Skin epidermis (tissue), 12 donors: ENCODE data around the gene RABIF.
A peak's percentile ranks its signal among the peaks of the same experiment; 100 is the strongest.
"Not testable (repeated sequence)": the region's sequence is repeated elsewhere in the genome, so short reads cannot be mapped to it uniquely, and the experiment has no call there.

Experiments
- H3K27ac ChIP-seq, 21 experiments: fragments of 200-600 bp; sonication (generic) in 11 of 21; one replicate each; pipeline ENCODE4 v1.5.0; 2020; ENCODE audit warnings: mild to moderate bottlenecking in 3 of 21, inconsistent platforms in 2 of 21, moderate library complexity in 2 of 21
- H3K4me3 ChIP-seq, 7 experiments: fragments of 200-600 bp; sonication (generic) in 2 of 7; one replicate each; pipeline ENCODE4 v1.5.0; 2020; ENCODE audit warnings: inconsistent platforms in 2 of 7, mild to moderate bottlenecking in 2 of 7, moderate library complexity in 1 of 7

Gene RABIF

DNA sequence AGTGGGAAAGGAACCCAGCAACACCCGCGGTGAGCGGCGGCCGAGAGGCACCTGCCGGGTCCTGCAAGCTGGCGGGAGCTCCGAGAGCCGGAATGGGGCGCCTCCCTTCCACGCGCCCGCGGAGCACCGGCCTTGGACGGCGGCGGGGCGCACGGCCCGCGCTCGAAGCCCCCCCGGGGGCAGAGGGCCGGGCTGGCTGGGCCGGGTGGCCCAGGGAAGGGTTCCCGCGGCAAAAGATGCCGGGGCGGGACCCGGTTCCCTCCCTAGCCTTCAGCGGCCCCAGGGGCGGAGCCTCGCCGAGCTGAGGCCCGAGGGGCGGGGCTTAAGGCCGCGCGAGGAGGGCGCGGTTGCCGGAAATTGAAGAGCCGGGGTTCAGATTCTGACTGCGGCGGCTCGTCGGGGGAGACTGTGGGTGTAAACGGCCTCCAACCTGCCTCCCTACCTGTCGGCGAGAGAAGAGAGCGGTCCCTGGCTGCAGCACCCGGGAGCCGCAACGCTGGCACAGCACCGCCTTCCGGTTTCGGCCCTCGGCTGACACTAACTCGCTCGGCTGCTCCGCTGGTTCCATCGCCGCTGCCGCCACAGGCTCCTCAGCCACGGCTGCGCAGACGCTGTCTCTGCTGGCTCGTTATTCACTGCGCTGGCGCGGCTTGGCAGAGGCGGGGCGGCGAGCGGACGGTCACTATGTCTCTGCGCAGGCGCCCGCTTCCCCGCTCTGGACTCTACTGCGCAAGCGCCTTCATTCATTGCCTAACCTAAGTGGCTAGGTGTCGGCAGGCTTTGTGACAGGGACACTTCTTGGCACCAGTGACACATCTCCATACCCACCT lies at the start of gene RABIF:
Gene RABIF (minus strand): TSS at position 619 of the 830 bp plus-strand sequence. CDS start 51 bp downstream, at position 568.
- peak within 1 kb of the TSS; percentile 71 to 96 (median 91) for H3K27ac ChIP-seq
- peak within 1 kb of the TSS; percentile 53 to 95 (median 72) for H3K4me3 ChIP-seq

DNA sequence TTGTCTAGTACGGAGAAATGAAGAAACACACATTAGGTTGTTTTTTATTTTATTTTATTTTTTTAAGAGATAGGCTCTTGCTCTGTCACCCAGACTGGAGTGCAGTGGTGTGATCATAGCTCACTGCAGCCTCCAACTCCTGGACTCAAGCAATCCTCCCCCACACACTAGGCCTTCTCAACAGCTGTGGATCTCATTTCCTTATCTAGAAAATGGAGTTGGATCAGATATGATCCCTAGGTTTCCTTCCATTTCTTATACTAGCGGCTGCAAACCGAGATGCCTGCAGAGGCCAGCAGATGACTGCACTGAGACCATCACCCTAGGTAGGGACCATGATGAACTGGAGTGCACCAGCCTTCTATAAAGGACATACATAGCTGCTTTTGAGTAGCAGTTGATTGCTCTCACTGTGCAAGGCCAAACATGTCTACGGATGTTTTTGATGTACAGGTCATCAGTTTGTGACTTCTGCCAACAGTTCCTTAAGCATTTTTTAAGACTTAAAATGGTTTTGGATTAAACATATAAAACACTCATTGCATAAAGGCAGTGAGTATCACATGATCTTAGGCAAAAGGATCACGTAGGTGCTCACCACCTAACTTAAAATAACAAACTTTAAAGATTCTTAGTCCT lies 49.5 kb upstream of the RABIF start:
- Histone ChIP-seq H3K4me3 (no peak overlapping the region), H3K27ac (no peak overlapping the region)

DNA sequence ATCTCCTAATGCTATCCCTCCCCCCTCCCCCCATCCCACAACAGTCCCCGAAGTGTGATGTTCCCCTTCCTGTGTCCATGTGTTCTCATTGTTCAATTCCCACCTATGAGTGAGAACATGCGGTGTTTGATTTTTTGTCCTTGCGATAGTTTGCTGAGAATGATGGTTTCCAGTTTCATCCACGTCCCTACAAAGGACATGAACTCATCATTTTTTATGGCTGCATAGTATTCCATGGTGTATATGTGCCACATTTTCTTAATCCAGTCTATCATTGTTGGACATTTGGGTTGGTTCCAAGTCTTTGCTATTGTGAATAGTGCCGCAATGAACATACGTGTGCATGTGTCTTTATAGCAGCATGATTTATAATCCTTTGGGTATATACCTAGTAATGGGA lies 47.5 kb upstream of the RABIF start:
- H3K4me3 ChIP-seq, H3K27ac ChIP-seq: not testable (repeated sequence)

DNA sequence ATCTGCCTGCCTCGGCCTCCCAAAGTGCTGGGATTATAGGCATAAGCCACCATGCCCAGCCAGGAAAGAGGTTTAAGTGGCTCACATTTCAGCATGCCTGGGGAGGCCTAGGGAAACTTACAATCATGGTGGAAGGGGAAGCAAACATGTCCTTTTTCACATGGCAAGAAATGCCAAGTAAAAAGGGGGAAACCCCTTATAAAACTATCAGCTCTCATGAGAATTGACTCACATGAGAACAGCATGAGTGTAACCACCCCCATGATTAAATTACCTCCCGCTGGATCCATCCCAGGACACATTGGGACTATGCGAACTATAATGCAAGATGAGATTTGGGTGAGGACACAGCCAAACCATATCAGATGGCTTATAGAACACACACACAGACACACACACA lies 46.9 kb upstream of the RABIF start:
- no peak overlapping the region for H3K4me3 ChIP-seq
- H3K27ac ChIP-seq, result no peak overlapping the region

DNA sequence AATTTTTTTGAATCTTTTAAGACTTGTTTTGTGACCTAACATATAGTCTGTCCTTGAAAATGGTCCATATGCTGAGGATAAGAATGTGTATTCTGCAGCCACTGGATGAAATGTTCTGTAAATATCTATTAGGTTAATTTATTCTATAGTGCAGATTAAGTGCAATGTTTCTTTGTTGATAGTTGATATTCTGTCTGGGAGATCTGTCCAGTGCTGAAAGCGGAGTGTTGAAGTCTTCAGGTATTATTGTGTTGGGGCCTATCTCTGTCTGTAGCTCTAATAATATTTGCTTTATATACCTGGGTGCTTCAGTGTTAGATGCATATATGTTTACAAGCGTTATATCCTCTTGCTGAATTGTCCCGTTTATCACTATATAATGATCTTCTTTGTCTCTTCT lies 45.8 kb upstream of the RABIF start:
- Histone ChIP-seq H3K4me3 (no peak overlapping the region), H3K27ac (no peak overlapping the region)

DNA sequence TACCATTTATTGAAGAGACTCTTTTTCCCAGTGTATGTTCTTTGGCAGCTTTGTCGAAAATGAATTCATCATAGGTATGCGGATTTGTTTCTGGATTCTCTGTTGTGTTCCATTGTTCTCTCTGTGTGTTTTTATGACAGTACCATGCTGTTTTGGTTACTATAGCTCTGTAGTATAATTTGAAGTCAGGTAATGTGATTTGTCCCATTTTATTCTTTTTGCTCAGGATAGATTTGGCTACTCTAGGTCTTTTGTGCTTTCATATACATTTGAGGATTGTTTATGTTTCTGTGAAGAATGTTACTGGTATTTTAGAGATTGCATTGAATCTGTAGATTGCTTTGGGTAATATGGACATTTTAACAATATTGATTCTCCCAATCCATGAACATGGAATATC lies 43.5 kb upstream of the RABIF start:
- no peak overlapping the region for H3K4me3 ChIP-seq
- no peak overlapping the region for H3K27ac ChIP-seq

DNA sequence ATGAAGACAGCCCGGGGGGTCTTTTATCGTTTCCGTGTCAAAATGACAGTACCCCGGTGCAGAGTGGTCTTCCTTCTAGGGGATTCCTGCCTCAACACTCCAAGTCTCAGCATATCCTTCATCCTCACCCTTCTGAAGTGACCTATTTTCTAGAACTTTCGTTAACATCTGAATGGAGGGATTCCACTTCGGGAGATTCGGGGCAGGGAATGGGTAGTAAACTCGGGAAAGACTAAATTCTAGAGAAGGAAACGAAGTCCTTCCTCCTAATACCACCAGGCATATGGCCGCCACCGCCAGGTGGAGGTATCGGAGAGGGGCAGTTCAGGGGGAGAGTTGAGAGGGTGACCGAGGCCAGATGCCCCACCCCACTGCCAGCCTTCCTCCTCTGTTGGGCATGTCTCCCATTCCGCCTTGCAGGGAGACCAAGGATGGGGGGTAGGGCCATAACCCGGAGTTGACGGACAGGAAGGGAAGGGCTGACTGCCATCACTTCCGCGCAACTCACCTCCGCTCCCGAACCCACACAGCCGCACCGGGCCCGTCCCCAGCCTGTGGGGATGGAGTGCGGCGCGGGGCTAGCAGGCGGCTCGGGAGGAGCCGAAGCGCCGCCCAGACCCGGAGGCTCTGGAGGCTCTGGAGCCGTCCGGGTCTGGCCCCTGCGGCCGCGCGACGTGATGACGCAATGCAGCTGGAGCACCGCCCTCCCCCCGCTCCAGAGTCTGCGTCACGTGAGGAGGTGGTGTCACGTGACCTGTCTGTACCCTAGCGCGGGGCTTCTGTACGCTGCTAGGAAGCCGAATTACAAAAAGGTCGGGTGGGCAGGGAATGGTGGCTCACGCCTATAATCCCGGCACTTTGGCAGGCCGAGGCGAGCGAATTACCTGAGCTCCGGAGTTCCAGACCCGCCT lies 37.9 kb upstream of the RABIF start, which contains the start of gene KLHL12:
Gene KLHL12 (minus strand): TSS at position 654 of the 911 bp plus-strand sequence. CDS start 2,072 bp downstream, outside the sequence.
- H3K4me3 ChIP-seq, result peak within 1 kb of the TSS; percentile 61 to 88 (median 72)
- H3K27ac ChIP-seq, result peak within 1 kb of the TSS; percentile 47 to 97 (median 92)

DNA sequence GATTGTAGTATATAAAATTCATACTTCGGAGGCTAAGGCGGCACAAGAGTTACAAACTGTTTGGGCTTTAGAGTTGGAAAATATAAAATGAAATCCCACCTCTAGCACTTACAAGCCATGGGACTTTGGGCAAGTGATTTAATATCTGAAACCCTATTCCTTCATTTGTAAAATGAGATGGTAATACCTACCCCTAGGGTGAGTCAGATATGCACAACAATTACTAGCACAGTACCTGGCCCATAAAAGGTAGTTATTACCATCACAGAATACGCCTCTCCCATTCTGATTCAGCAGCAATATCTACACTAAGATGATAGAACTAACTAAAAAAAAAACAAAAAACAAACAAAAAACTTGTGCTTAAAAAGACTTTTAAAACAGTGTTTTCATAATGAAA lies 34.6 kb upstream of the RABIF start:
- Histone ChIP-seq H3K4me3 (no peak overlapping the region), H3K27ac (peak overlapping the region in 2 of 21 experiments; percentile 7 to 39)

DNA sequence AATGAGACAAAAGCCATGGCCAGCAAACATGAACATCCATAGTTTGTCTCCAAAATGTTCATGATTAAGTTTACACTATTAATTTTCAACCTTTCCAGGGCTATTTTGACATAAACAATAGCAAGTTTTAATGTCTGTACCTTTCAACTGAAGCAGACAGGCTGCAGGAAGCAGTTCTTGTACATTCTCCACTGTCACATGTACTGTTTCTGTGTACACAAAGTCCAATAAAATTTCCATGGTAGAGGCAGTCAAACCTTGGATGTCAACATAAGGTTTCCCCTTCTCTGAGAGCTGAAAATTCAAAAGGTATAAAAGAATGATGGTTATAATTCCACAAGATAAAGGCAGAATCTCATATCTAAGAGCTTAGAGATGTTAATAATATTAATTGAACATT lies 30.7 kb upstream of the RABIF start:
- Histone ChIP-seq H3K27ac (no peak overlapping the region), H3K4me3 (no peak overlapping the region)

DNA sequence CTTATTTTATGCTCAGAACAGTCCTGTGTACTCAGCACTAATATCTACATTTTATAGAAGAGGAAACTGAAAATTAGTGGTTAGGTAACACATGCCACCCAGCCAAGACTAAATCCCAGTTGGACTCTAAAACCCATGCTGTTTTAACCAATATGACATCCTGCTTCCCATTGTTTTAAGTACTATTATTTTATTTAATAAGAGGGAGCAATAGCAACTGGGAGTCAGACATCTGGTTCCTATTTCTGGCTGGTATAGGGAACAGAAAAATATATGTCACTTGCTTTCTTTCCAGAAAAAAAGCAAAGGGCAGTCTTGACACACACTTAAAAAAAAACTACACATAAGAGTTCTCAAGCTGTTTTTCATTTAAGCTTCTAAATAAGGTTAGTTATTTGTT lies 26.2 kb upstream of the RABIF start:
- Histone ChIP-seq H3K4me3 (no peak overlapping the region), H3K27ac (no peak overlapping the region)

DNA sequence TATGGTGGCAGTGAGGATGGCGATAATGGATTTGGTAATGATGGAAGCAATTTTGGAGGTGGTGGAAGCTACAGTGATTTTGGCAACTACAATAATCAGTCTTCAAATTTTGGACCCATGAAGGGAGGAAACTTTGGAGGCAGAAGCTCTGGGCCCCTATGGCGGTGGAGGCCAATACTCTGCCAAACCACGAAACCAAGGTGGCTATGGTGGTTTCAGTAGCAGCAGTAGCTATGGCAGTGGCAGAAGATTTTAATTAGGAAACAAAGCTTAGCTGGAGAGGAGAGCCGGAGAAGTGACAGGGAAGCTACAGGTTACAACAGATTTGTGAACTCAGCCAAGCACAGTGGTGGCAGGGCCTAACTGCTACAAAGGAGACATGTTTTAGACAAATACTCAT lies 23.5 kb upstream of the RABIF start:
- not testable (repeated sequence) for H3K4me3 ChIP-seq, H3K27ac ChIP-seq

DNA sequence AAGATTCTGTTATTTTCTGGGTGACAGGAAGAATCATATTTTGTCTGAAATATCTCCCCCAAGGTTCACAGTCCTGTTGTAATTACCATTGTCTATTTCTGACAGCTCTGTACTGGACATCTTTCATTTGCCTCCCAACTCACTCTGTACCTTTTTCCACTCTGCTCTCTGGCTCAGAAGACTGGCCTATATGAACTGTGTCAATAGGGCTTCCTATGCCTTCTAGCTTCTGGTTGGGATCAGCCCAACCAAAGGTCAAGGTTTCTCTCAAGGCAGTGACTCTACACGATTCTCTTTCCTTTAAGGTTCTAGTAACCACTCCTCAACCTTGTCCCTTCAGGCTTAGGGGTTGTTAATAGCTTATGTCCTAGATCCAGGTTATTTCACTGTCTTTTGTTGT lies 20.5 kb upstream of the RABIF start:
- H3K4me3 ChIP-seq, result no peak overlapping the region

DNA sequence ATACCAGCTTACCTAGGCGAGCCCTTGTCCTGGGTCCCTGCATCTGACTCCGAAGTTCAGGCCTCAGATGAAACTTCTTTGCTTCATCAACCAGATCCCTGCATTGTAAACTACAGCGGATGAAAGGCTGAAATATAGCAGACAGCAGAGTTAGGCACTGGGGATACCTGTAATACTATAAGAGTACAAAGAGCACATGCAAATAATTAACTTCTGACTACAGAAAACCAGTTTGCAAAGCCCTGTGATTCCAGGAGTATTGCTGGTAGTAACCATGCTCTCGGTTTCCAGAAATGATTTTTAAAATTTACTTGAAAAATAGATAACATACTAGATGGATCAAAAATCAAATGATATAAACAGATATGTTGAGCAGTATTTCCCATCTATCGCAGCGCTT lies 20.0 kb upstream of the RABIF start:
- H3K27ac ChIP-seq, result no peak overlapping the region
- no peak overlapping the region for H3K4me3 ChIP-seq

More for the DNA sequence above, 20.5 kb upstream of the RABIF start:
- H3K27ac ChIP-seq, result no peak overlapping the region

DNA sequence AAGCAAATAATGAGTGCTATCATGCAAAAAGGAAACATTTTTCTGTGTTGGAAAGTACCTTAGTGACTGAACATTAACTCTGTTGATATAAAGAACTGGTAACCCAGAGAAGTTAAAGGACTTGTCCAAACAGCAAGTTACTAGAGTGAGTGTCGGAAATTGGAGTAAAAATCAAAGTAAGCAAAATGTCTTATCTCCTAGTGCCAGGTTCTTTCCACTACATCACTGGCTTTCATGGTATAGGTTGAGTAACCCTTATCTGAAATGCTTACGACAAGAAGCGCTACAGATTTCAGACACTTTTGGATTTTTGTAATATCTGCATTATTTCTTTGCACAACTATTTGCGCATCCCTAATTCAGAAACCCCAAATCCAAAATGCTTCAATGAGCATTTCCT lies 16.4 kb upstream of the RABIF start:
- Histone ChIP-seq H3K4me3 (no peak overlapping the region), H3K27ac (no peak overlapping the region)

DNA sequence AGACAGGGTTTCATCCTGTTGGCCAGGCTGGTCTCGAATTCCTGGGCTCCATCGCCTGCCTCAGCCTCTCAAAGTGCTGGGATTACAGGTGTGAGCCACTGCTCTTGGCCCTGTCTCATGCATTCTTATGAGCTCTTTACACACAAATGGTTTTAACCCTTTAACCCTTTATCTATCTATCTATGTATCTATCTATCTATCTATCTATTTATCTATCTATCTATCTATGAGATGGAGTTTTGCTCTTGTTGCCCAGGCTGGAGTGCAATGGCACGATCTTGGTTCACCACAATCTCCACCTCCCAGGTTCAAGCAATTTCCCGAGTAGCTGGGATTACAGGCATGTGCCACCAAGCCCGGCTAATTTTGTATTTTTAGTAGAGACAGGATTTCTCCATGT lies 14.9 kb upstream of the RABIF start:
- not testable (repeated sequence) for H3K4me3 ChIP-seq, H3K27ac ChIP-seq

DNA sequence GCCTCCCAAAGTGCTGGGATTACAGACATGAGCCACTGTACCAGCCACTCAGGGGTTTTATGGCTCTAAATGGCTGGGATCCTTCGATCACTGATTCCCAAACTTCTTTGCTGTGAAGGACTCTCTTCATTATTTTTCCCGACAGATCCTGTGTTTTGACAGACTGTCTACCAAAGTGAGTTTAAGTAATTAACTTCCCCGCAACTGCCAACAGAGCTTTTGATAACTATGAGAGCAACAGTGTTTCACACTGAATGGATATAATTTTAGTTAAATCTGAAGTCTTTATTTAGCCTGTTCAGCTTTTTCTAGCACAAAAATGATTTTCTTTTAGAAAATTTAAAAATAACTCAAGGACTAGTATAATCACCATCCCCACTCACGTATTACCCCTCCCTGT lies 12.6 kb upstream of the RABIF start:
- no peak overlapping the region for H3K27ac ChIP-seq
- H3K4me3 ChIP-seq, result no peak overlapping the region

DNA sequence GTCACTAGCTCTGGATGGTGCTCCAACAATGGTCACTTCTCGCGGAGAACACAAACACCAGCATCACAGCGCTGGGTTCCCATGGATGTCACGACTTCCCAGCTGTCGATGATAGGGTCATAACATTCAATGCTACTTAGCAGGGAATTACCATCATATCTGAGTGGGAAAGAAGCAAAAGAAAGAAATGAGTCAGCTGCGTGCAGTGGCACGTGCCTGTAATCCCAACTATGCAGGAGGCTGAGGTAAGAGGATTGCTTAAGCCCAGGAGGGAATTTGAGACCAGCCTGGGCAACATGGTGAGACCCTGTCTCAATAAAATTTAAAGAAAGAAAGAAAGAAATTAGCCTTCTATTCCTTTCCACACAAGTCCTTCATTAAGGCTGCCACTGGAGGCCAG lies 3.6 kb upstream of the RABIF start:
- Histone ChIP-seq H3K4me3 (no peak overlapping the region), H3K27ac (no peak overlapping the region)

DNA sequence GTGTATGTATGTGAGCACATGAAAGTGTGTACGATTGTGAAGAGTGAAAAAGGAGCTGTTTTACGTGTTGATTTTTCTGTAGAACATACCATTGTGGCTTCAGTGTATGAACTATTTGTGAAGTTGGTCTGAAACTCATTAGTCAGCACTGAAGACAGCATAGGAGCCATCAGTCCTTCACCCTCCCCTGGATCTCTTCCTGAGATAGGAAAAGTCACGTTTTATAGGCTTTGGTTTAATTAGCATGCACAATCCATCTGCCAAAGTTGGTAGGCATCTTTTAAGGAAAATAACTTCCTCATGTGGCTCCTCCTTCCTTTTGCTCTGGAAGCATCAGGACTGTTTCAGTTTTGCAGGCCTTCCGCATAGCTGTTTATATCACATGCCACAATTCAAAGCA lies 1.4 kb upstream of the RABIF start:
- Histone ChIP-seq H3K4me3 (no peak overlapping the region), H3K27ac (no peak overlapping the region)

DNA sequence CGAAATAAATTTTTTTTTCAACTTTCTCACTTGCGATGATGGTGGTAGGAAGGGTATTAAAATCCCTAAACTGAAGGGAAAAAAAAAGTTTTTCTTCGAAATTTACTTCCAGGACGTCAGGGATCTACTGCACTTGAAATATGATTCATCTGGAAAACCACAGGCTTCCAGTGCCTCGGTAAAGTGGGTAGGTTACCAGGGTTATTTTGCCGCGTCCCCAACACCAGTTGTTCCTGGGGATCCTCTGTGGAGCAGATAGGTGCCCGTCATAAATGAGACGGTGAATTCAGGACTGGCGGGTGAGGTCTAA lies 773 bp downstream of the RABIF start:
- peak overlapping the region; percentile 53 to 95 (median 72) for H3K4me3 ChIP-seq

DNA sequence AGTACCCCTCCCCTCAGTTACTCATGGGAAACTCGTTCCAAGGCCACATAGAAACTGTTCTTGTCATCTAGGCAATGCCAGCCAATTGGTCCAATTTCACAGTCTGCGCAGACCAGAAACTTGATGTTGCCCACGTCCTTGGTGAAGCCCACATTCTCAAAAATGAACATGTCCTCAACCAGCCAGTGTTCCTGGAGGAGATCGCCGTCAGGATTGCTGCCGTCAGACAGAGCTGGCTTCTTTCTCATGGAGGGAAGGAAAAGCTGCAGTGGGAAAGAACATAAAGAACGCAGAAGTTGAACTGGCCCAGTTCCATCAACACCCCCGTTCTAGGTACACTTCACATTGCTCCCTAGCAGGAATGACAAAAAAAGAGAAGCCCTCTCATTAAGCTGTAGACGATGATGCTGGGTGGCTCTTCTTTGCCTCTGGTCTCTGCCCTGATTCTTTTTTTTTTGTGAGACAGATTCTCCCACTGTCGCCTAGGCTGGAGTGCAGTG lies 7.9 kb downstream of the RABIF start:
- H3K27ac ChIP-seq, result no peak overlapping the region
- no peak overlapping the region for H3K4me3 ChIP-seq

More for the DNA sequence above, 773 bp downstream of the RABIF start:
- H3K27ac ChIP-seq, result peak overlapping the region in 20 of 21 experiments; percentile 71 to 96 (median 92)
